Measurements from ENCODE around the gene ZNF45.
"Not testable (repeated sequence)": the region's sequence is repeated elsewhere in the genome, so short reads cannot be mapped to it uniquely, and the experiment has no call there.

The ZNF45 gene

DNA sequence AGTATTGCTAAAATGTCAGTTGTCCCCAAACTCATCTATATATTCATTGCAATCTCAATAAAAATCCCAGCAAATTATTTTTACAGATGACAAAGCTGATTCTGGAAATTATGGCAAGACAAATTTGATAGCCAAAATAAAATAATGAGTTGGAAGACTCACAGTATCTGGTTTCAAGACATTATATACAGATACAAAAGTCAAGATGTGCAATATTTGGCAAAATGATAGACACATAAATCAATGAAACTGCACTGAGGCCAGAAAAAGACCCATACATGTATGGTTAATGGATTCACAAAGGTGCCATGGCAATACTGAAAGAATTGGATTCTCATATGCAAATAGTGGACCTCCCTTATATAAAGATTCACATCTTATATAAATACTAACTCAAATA, 24.2 kb downstream of the ZNF45 start:
- no peak for DNase-seq

DNA sequence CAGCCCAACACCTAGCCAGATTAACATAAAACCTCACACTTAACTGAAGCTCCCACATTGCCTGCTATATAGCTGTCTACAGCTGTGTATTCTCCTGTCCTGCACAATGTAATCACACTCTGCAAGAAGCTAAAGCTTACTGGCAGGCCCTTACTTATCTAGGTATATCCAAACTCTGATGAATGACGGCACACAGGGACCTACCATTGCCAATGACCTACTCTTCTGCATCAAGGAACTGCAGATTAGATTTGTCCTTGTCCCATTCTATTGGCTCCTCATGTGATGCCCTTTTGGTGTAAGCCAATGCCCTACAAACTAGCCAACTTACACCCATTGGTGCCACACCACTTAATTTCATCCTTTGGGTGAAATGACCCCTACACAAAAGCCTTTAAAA, 26.4 kb downstream of the ZNF45 start:
- DNase-seq, result no peak

DNA sequence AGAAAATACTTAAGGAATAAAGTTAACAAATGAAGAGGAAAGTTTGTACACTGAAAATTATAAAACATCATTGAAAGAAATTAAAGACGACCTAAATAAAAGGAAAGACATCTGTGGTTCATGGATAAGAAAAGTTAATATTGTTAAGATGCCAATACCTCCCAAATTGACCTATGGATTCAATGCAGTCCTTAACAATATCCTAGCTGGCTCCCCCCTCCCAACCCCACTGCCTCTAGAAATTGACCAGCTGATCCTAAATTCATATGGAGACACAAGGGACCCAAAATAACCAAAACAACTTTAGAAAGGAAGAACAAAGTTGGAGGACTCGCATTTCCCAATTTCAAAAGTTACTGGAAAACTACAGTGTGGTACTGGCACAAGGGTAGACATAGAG, 28.3 kb downstream of the ZNF45 start:
- no peak for DNase-seq

DNA sequence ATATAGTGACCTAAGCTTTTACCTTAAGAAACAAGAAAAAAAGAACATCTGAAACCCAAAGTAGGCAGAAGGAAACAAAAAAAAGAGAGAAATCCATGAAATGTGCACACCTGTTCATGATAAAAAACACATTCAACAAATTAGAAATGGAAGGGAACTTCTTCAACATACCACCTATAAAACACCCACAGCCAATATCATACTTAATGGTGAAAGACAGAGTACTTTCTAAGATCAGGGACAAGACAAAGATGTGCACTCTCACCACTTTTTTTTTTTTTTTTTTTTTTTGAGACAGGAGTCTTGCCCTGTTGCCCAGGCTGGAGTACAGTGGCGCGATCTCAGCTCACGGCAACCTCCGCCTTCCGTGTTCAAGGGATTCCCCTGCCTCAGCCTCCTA, 29.2 kb downstream of the ZNF45 start:
- DNase-seq, result no peak

DNA sequence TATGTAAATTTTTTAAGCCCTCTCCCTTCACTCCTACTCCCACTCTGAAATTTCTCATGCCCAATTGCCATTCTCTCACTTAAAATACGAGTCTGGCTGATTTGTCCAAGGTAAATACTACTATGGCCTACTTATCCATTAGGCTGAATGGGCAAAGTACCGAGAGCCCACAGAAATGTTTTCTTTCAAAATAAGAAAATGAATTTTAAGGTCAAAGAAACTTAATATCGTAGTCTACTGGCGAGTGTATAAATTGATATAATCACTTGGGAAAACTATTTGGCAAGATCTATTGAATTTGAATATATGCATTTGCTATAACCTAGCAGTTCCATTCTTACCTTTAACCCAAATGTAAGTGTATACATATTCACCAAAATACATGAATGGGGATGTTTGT, 32.7 kb downstream of the ZNF45 start:
- no peak for DNase-seq

DNA sequence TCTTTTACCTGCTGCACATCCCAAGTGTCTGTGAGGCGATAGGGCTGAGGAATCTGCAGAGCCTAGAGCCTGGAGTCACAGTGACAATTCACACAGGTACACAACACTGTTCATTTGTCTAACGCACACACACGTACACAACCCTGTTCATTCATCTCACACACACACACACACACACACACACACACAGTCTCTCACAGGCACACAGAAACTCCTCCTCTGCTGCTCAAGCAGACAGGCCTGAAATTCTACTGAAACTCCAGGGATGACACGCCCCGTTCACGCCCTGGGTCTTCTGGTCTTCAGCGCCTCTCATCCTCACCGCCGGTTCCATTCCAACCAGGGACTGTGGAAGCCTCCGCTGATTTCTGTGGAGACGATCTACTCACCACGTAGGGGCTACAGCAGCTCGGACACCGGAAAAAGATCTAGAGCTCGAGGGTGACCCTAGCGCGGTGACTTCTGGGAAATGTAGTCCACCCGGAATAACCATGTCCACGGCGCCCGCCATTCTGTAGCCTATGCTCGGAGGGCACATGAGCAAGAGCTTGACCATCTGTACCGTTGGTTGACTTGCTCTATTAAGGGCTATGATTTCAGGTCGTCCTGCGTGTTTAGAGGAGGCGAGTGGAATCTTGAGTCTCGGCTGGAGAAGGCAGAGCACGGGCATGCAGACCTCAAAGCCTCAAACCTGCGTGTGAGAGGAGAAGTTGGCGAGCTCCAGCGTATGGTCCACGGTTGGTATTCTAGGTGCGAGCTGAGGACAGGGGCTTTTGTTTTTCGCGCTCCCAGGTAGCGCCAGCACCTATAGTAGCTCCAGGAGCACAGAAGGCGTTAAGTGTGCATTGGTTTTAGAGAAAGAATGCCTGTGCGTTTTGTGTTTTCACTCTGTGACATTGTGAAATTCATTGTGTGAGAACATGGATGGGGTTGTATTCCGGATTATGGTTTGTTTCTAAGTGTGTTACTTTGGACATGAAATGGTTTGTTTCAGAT, 33.4 kb downstream of the ZNF45 start:
- peak; percentile 62 to 69 for DNase-seq

DNA sequence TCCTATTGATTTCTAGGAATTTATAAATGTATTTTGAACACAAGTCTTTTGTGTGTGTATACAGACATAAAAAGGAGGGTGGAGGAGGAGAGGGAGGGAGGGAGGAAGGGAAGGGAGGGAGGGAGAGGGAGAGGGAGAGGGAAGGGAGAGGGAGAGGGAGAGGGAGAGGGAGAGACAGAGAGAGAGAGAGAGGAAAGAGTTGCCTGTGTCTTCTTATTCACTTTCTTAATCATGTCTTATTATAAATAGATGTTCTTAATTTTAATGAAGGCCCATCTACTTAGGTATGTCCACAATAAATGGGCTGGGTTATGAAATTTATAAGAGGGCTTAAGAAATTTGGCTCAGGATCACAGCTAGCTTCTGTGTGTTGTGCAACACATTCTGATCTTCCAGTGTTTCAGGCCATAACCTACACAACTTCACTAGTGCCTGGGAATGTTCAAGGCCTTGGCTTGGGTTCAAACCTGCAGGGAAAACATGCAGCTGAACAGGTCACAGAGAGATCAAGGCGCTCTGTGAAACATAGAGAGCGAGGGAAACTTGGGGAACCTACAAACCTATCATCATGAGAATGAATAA, 39.3 kb downstream of the ZNF45 start:
- DNase-seq, result no peak

DNA sequence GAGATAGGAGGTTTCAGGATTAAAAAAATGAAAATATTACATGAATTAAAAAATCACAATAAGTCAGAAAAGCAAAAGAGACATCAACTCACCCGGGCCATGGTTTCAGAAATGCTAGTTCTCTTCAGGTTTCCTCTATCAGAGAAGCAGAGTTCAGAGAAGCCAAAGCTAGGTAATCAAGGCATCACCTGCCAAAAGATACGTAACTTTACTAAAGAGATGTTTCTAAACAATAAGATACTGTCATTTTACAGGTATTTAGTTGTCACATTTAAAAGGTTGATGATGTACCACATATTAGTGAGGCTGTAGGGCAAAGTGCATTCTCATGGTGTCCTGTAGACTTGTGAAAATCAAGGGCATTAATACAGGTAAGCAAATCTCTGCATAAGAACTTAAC, 51.2 kb downstream of the ZNF45 start, which contains the start of gene ZNF404:
ZNF404 (minus strand) TSS at position 101 of the 400 bp plus-strand sequence.
- no peak for DNase-seq

DNA sequence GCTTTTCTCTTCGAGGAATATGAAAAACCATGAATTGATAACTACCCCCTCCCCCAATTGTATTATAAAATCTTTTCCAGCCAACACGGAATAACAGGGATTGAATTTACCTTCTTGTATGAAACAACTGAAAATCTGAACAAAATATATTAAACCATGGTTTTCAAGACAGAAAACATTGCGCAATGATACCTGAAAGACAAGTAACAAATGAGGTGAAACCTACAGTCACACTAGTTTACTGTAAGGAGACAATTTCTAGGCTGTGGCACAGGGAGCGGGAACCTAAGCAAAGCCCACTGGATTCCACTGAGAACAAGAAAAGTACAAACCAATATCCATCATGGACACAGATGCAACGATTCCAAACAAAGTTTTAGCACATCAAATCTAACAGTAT, 54.6 kb downstream of the ZNF45 start:
- no peak for DNase-seq

DNA sequence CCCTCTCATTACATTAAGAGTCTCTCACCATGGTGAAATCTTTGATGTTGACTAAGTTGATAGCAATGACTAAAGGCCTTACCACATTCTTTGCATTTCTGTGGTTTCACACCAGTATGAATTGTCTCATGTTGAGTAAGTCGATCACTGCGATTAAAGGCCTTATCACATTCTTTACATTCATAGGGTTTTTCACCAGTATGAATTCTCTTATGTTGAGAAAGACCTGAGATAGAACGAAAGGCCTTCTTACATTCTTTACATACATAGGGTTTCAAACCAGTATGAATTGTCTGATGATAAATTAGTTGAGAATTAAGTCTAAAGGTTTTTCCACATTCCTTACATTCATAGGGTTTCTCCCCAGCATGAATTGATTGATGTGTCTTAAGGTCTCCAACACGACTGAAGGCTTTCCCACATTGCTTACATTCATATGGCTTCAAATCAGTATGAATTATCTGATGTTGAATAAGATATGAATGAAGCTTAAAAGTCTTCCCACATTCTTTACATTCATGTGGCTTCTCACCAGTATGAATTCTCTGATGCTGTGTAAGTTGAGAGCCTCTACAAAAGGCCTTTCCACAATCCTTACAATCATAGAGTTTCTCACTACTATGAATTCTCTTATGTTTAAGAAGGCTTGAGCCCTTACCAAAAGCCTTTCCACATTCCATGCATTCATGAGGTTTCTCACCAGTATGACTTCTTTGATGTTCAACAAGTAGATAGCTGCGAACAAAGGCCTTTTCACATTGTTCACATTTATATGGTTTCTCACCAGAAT, 62.3 kb downstream of the ZNF45 start:
- no peak for DNase-seq

DNA sequence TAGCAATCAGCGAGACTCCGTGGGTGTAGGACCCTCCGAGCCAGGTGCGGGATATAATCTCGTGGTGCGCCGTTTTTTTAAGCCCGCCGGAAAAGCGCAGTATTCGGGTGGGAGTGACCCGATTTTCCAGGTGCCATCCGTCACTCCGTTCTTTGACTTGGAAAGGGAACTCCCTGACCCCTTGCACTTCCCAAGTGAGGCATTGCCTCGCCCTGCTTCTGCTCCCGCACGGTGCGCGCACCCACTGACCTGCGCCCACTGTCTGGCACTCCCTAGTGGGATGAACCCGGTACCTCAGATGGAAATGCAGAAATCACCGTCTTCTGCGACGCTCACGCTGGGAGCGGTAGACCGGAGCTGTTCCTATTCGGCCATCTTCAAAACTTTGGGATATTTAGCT, 68.2 kb downstream of the ZNF45 start:
- DNase-seq, result not testable (repeated sequence)

Data from stimulated activated CD4-positive, alpha-beta T cell treated with anti-CD3 and anti-CD28 coated beads, Interleukin-4, amount 100 ng/mL, for 4 hours (primary cell).